Smooth muscle cell of the brain vasculature (primary cell): ENCODE measurements around the gene TNFRSF8.
"Not testable (repeated sequence)": the region's sequence is repeated elsewhere in the genome, so short reads cannot be mapped to it uniquely, and the experiment has no call there.

Experiments used
- DNase-seq: peaks from one replicate; pipeline ENCODE4 v3.0.0-alpha.2; 2012; ENCODE audit warnings: low read depth, low spot score

The TNFRSF8 gene

DNA sequence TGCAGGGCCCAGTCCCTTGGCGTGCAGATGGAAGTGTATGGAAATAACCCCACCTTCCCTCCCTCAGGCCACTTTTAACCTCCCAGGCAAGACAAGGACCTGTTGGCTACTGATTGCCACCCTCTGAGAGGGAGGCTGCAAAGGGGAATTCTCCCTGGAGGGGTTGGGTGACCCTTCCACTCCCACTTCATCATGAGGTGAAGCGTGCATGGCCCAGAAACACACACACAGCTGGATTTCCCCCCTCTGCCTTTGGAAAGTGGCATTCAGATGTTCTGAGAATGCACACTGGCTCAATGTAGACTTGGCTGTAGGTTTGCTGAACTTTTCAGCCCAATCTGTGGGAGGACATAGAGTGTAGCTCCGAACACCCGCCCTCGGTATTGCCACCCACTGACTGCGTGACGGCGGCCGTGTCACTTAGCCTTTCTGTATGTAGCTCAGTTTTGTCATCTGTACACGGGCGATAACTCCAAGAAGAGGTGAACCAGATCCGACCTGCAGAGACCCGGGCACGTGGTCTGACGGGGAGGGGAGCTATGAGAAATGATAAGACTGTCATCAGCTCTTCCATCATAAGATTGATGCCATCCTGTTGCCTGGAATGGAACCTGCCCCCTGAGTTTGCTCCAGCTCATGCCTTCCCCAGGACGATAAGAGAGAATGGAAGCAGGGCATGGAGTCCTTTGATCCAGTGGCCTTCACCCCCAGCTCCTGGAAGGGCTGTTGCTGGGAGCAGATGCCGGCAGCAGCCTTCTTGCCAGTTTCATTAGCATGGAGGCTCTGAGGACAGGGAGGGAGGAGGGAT, 24.5 kb upstream of the TNFRSF8 start:
- DNase-seq = no peak

GRCh38 chr1:12039164-12039525, 24.0 kb upstream of the TNFRSF8 start:
- no peak for DNase-seq

GRCh38 chr1:12039824-12040456, 23.2 kb upstream of the TNFRSF8 start:
- DNase-seq = not testable (repeated sequence)

DNA sequence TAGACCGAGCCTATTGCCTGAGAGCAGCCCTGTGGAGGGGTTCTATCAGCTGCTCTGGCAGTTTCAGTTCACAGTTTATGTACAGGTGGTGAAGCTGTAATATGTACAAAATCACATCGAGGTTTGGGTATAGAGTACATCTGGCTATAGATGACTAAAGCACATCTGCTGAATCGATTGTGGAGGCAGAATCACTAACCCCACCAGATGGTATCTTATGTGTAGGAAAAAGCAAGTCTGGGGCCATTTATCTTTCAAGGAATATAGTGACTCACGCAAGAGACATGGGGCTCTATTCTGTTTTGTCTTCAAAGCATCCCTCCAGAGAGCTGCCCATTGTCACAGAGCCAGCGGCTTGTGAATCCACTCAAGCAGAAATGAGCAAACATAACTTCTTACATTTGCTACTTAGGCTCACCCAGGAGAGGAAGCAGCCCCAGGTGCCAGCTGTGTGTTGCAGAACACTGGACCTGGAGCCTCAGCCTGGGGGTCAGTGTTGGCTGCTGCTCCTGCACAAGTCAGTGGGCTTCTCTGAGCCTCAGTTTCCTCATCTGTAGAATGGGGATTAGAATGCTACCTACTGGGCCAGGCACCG, 22.5 kb upstream of the TNFRSF8 start:
- no peak for DNase-seq

- not testable (repeated sequence) for DNase-seq
Observed at GRCh38 chr1:12044187-12044877, 18.8 kb upstream of the TNFRSF8 start.

DNA sequence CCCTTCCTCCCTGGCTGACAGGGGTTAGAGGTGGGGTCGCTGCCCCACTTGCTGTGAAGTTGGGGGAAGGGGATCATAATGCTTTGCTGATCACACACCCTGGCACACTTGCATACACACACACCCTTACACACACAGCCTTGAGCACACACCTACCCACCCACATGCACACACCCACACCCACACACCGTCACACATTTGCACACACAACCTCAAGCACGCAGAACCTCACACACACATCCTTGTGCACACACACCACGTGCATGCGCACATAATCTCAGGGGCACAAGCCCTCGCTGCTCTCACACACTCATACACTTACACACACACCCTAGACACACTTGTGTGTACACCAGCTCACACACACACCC, 16.4 kb upstream of the TNFRSF8 start:
- no peak for DNase-seq

- no peak for DNase-seq
Observed at GRCh38 chr1:12047120-12047876, 15.8 kb upstream of the TNFRSF8 start.

GRCh38 chr1:12048372-12048771, 14.7 kb upstream of the TNFRSF8 start:
- no peak for DNase-seq

GRCh38 chr1:12049616-12050015, 13.5 kb upstream of the TNFRSF8 start:
- no peak for DNase-seq

- DNase-seq = no peak
Observed at GRCh38 chr1:12051361-12051760, 11.7 kb upstream of the TNFRSF8 start.

DNA sequence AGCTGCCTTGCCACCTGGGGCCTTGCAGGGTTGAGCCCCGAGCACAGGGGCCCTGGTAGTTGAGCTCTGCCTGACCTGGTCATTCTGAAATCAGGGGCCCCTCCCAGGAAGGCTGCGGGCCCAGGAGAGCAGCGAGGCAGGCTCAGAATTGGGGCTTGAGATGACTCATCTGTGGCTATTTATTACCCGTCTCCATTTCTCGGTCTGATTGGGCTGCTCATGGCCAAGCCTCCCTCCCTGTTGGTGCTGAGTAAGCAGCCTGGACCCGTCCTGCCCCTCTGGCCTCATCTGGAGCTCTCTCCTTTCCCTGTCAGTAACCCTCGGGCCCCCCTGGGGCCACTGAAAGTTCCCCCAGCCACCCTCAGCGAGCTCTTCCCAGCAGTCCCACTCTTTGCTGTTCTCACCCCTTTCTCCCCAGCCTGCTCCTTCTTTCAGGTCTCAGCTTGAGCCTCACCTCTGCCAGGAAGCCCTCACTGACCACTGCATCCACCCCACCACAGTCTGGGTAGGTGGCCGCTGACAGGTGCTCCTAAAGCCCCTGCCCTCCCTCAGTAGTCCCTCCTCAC, 11.0 kb upstream of the TNFRSF8 start:
- peak; percentile 17 for DNase-seq

DNA sequence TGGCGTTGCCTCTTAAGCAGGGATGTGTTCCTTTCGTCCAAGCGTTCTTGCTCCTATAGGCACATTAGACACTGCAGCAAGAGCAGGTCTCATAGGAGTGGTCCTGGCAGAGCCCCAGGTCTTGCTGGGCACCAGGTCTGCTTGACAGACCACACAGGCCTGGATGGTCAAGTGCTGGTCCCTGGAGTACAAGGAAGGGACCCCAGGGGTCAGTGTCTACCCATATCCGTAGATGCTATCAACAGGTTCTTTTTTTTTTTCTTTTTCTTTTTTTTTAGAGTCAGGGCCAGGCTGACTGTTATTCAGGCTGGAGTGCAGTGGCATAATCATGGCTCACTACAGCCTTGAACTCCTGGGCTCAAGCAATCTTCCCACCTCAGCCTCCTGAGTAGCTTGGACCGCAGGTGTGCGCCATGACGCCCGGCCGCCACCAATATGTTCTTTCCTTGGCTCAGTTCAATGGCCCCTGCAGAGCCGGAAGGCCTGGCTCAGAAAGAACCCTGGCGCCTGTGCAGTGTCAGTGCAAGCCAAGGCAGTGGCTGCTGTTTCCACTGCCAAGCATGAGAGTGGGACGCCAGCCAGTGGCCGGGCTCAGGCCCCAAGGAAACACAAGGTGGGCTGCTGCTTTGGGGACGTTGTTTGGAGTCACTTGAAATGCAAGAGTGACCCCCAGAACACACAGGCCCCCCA, 10.0 kb upstream of the TNFRSF8 start:
- no peak for DNase-seq

DNA sequence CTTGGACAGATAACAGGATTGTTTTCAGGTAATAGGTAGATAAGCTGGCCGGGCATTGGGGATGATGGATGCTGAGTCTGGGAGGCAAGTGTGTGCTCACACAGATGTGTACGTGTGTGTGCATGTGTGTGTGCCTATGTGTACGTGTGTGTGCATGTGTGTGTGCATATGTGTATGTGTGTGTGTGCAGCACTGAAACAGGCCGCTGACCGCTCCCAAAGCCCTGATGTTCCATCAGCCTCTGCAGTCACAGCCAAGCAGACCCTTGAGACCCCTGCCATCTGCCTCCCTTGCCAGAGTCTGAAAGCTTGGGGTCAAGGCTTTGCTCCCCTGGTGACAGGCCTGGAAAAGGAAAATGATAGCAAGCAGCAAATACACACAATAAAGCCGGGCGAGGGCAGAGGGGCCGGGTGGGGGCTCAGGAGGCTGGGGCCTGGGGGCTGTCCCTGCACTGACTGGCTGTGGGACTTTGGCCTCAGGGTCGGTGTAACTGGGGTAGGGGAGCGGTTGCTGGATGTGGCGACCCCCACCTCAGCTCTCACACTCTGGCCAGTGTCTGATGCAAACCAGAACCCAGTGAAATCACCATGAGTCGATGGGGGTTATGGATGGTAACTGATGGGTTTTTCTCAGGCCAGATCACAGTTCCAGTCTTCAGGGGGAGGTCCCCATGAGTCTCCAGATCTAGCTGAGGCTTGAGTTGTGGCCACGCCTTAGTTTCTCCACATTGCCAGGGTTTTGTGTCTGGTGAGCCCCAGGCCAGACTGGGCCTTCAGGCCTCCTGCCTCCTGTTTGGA, 9.2 kb upstream of the TNFRSF8 start:
- no peak for DNase-seq

DNA sequence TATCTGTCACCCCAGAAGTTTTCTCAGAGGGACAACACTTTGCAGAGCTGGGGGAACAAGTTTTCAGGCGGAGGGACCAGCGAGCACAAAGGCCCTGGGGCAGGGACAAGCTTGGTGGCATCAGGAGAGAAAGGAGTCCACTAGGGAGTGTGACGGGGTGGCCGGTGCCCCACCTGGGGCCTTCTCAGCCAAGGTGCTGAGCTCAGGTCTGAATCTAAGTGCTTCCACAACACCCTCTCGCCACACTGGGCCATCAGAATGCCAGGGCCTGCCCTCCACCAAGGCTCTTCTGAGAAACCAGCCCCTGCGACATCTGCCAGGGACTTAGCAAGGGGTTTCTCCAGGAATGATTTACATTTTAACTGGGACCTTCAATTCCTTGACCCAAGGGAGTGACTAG, 7.8 kb upstream of the TNFRSF8 start:
- DNase-seq = no peak

DNA sequence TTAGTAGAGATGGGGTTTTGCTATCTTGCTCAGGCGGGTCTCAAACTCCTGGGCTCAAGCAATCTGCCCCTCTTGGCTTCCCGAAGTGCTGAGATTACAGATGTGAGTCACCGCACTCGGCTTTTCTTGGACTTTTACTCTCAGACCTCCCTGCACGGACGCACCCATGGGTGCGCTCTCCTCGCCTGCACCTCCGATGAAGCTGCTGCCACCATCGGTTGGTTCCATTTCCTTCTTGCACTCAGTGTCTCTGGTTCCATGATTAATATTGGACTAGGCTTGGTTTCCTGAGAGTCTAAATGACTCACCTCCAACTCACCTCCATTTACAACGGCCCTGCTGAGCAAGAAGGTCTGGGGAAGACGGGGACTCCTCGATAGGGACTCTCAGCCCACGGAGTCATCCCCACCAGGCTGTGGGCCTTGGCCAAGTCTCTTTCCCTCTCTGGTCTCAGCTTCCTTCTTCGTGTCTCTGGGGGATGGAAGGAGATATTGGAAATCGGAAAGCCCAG, 6.7 kb upstream of the TNFRSF8 start:
- DNase-seq = no peak

DNA sequence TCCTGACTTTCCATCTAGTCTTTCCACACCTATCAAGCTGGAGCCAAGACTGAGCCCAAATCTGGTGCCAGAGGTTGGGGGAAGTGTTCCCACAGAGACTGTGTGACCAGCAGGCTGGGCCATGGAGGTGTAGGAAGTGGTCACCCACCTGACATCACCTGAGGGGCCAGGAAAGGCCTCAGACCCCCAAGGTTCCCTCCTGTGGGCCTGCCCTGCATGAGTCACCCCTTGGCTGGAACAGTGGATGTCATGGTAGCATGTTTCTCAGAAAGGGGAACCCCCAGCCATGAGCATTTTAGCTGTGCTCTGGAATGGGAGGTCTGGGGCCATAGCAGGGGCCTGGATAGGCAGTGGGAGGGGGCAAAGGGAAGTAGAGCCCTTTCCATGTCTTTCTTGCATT, 5.7 kb upstream of the TNFRSF8 start:
- no peak for DNase-seq

- no peak for DNase-seq
Observed at GRCh38 chr1:12057940-12058687, 5.0 kb upstream of the TNFRSF8 start.

- no peak for DNase-seq
Observed at GRCh38 chr1:12059226-12059625, 3.9 kb upstream of the TNFRSF8 start.
